ENCODE data around the gene SMC3. TPM values are rescaled to one million over a fixed set of nuclear protein-coding genes. Genes with fewer than 3 reads are reported as not detected.
A peak's percentile ranks its signal among the peaks of the same experiment; 100 is the strongest.

Gene SMC3
- total and polyA plus RNA-seq, 7 donors, result 15.3 to 25.3 (median 19.2) TPM

DNA sequence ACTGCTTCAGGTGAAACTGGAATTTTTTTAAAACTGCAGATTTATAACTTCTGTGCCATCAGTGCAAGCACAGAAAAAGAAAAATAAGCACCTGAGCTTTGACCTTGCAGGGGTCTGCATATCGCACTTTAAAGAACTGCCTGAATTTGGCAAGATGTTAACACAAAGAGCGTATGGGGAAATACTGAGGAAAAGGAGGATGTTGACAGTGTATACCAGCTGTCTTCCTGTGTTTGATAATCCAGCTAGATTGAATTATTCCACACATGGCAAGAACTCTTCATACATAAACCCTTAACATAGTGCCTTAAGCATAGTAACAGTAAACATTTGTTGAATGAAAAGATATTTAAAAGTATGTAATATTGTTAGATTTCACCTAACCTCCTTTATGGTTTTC lies 30.0 kb downstream of the SMC3 start:
- Histone ChIP-seq H3K9me3 (no peaks in the 10 kb centered on the region), H3K4me3 (no peak overlapping the region), H3K27ac (no peak overlapping the region), H3K27me3 (ENCODE audit: insufficient read depth in 3 of 3, low read length in 2 of 3) (no peaks in the 10 kb centered on the region), H3K4me1 (no peaks in the 10 kb centered on the region), H3K36me3 (ENCODE audit: insufficient read depth in 1 of 2, low read depth in 1 of 2) (peaks cover 7 to 100% of the 10 kb centered on the region in 2 donors)
- no peak for DNase-seq
- TF ChIP-seq, protein P1, sequence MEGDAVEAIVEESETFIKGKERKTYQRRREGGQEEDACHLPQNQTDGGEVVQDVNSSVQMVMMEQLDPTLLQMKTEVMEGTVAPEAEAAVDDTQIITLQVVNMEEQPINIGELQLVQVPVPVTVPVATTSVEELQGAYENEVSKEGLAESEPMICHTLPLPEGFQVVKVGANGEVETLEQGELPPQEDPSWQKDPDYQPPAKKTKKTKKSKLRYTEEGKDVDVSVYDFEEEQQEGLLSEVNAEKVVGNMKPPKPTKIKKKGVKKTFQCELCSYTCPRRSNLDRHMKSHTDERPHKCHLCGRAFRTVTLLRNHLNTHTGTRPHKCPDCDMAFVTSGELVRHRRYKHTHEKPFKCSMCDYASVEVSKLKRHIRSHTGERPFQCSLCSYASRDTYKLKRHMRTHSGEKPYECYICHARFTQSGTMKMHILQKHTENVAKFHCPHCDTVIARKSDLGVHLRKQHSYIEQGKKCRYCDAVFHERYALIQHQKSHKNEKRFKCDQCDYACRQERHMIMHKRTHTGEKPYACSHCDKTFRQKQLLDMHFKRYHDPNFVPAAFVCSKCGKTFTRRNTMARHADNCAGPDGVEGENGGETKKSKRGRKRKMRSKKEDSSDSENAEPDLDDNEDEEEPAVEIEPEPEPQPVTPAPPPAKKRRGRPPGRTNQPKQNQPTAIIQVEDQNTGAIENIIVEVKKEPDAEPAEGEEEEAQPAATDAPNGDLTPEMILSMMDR (IDR thresholded peaks at IDR 0.05), result no peak
- 75 to 85% (median 78%) methylated on average over 2 of the region's 2 CpGs for WGBS, 3 donors
- ATAC-seq, result no peak
- intact Hi-C loops (cut with DNase I), result no loop called here

DNA sequence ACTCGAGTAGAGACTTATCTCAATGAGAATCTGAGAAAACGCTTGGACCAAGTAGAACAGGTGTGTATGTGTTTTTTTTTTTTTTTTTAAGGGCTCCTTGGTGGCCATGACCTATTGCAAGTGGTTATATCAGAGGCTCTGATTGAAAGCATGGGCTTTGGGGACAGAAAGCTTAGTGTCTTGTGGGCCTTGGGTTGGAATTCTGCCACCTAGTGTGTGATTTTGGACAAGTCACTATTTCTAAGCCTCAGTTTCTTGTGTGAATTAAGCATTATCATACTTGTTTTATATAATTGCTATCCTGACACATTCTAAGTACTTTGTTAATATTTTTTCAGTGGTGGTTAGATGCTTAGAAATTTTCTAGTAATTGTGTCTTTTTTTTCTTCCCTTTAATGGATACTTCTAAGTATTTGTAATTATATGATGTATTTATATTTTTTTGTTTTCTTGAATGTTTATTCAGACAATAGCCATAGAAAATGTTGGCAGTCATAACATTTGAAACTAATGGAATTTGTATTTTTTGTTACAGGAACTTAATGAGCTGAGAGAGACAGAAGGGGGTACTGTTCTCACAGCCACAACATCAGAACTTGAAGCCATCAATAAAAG lies 33.1 kb downstream of the SMC3 start:
- WGBS, 3 donors, result 85 to 90% (median 86%) methylated on average over 2 of the region's 2 CpGs
- H3K9me3 ChIP-seq, result no peaks in the 10 kb centered on the region
- ATAC-seq (no peak), DNase-seq (no peak)
- no peaks in the 10 kb centered on the region for H3K27me3 ChIP-seq (ENCODE audit: insufficient read depth in 3 of 3, low read length in 2 of 3)
- H3K4me1 ChIP-seq, result no peaks in the 10 kb centered on the region
- TF ChIP-seq, protein P1 (IDR thresholded peaks at IDR 0.05), result peak; percentile 13
- intact Hi-C loops (cut with DNase I), result no loop called here
- peaks cover 7 to 100% of the 10 kb centered on the region in 2 donors for H3K36me3 ChIP-seq (ENCODE audit: insufficient read depth in 1 of 2, low read depth in 1 of 2)
- H3K27ac ChIP-seq, result no peak overlapping the region
- no peak overlapping the region for H3K4me3 ChIP-seq

DNA sequence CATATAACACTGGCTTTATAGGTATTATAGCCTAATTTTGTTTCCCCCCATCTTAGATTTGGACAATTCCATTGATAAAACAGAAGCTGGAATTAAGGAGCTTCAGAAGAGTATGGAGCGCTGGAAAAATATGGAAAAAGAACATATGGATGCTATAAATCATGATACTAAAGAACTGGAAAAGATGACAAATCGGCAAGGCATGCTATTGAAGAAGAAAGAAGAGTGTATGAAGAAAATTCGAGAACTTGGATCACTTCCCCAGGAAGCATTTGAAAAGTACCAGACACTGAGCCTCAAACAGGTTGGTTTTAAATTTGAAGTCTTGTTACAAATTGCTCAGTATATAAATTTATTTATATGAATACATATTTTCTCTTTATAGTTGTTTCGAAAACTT lies 34.1 kb downstream of the SMC3 start:
- DNase-seq (no peak), ATAC-seq (no peak)
- Histone ChIP-seq H3K27ac (no peak overlapping the region), H3K4me3 (no peak overlapping the region), H3K4me1 (no peaks in the 10 kb centered on the region), H3K27me3 (ENCODE audit: insufficient read depth in 3 of 3, low read length in 2 of 3) (no peaks in the 10 kb centered on the region), H3K9me3 (no peaks in the 10 kb centered on the region), H3K36me3 (ENCODE audit: insufficient read depth in 1 of 2, low read depth in 1 of 2) (peaks cover 7 to 100% of the 10 kb centered on the region in 2 donors)
- intact Hi-C loops (cut with DNase I), result no loop called here
- TF ChIP-seq, protein P1 (IDR thresholded peaks at IDR 0.05), result no peak
- WGBS, 3 donors, result 68 to 74% (median 74%) methylated on average over 4 of the region's 4 CpGs

DNA sequence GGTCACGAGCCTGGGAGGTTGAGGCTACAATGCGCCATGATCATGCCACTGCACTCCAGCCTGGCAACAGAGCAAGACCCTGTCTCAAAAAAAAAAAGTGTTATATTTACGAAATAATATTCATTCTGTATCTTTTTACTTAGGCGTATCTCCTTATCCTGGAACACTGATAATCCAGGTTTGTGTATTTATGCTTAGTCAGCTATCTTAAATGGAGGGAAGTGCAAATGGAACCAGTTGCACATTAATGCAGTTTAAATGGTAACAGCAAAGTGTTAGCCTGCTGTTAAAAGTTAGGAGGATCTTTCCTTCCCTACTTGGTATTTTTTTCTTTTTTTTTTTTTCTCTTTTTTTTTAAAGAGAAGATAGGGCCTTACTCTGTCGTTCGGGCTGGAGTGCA lies 40.6 kb downstream of the SMC3 start:
- ATAC-seq, result no peak
- Histone ChIP-seq H3K36me3 (ENCODE audit: insufficient read depth in 1 of 2, low read depth in 1 of 2) (peaks cover 0 to 38% of the 10 kb centered on the region in 2 donors), H3K4me3 (no peak overlapping the region), H3K27me3 (ENCODE audit: insufficient read depth in 3 of 3, low read length in 2 of 3) (no peaks in the 10 kb centered on the region), H3K9me3 (no peaks in the 10 kb centered on the region), H3K27ac (no peak overlapping the region), H3K4me1 (peaks cover 14% of the 10 kb centered on the region)
- WGBS, 3 donors, result 72 to 85% (median 82%) methylated on average over 6 of the region's 6 CpGs
- no peak for DNase-seq
- intact Hi-C loops (cut with DNase I), result no loop called here
- TF ChIP-seq, protein P1 (IDR thresholded peaks at IDR 0.05), result no peak

DNA sequence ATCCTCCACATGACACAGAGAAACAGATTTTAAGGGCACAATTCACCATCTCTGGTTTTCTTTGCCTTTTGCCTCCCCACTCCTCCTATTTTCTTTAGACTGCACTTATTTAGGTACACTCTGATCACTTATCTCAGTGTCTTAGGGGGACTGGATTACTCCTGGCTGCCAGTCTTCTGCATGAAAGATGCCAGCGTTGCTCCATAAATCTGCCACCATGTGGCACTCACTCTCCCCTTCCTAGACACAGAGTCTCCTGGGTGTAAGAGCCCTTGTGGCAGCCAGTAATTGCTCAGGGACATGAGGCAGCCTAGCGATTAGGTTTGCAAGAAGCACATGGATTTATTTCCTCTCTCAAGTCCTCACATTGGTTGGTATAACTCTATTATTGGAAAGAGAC lies 42.1 kb downstream of the SMC3 start:
- WGBS, 3 donors, result 8 to 17% (median 17%) methylated on average over 2 of the region's 2 CpGs

More for the DNA sequence above, 42.1 kb downstream of the SMC3 start:
- intact Hi-C loops (cut with DNase I), result loop anchor here (2.0 to 10.0 kb wide), 5 partner anchors 68 to 285 kb away; no protein-coding TSS in a partner anchor
- Histone ChIP-seq H3K27me3 (ENCODE audit: insufficient read depth in 3 of 3, low read length in 2 of 3) (no peaks in the 10 kb centered on the region), H3K4me3 (no peak overlapping the region), H3K9me3 (no peaks in the 10 kb centered on the region), H3K36me3 (ENCODE audit: insufficient read depth in 1 of 2, low read depth in 1 of 2) (peaks cover 0 to 23% of the 10 kb centered on the region in 2 donors), H3K27ac (peak overlapping the region; percentile 72), H3K4me1 (peaks cover 15% of the 10 kb centered on the region)
- peak; percentile 42 to 71 for DNase-seq
- TF ChIP-seq, protein P1 (IDR thresholded peaks at IDR 0.05), result peak; percentile 21
- peak; percentile 88 to 94 (median 92) for ATAC-seq

All from psoas muscle (tissue), 8 donors.